ENCODE measurements around the gene CACUL1. TPM values are rescaled to one million over a fixed set of nuclear protein-coding genes. Genes with fewer than 3 reads are reported as not detected.
A peak's percentile ranks its signal among the peaks of the same experiment; 100 is the strongest.

Gene CACUL1
- total RNA-seq, 1 donor from 2014 or later = 52.4 TPM

- no peak overlapping the region for H3K4me3 Mint-ChIP-seq (ENCODE audit: unreplicated experiment)
- DNase-seq (ENCODE audit: low read depth) (peak; percentile 78), FAIRE-seq (peak; percentile 71)
- no peak overlapping the region for H3K27ac ChIP-seq (ENCODE audit: low read depth, low read length)
- peaks cover 14% of the 10 kb centered on the region for H3K4me1 ChIP-seq (ENCODE audit: insufficient read depth, low read length)
- no peaks in the 10 kb centered on the region for H3K36me3 ChIP-seq (ENCODE audit: insufficient read depth, low read length)
- peaks cover 26% of the 10 kb centered on the region for H3K4me1 Mint-ChIP-seq (ENCODE audit: low read depth, unreplicated experiment)
- no peaks in the 10 kb centered on the region for H3K27me3 ChIP-seq (ENCODE audit: insufficient read depth, low read length)
- H3K9me3 Mint-ChIP-seq (ENCODE audit: unreplicated experiment) = no peaks in the 10 kb centered on the region
- TF ChIP-seq EZH2 (IDR thresholded peaks at IDR 0.05; ENCODE audit: insufficient read depth, low read length) (no peak), CTCF (IDR thresholded peaks at IDR 0.05; ENCODE audit: insufficient read depth, low read depth, low read length) (no peak)
- H3K79me2 ChIP-seq (ENCODE audit: insufficient read depth, low read length) = peaks cover 95% of the 10 kb centered on the region
- peak overlapping the region; percentile 28 for H3K4me2 ChIP-seq (ENCODE audit: low read length)
- peaks cover 2% of the 10 kb centered on the region for H3K36me3 Mint-ChIP-seq (ENCODE audit: low read depth, unreplicated experiment)
- no peaks in the 10 kb centered on the region for H3K9me3 ChIP-seq (ENCODE audit: insufficient read depth, low read depth, low read length)
- H2AFZ ChIP-seq (ENCODE audit: low read depth, low read length) = no peak overlapping the region
- H3K27me3 Mint-ChIP-seq (ENCODE audit: low read depth, unreplicated experiment) = no peaks in the 10 kb centered on the region
- no peak overlapping the region for H3K4me3 ChIP-seq (ENCODE audit: insufficient read depth, low read depth, low read length)
- peaks cover 88% of the 10 kb centered on the region for H4K20me1 ChIP-seq (ENCODE audit: insufficient read depth, low read length)
- H3K9ac ChIP-seq (ENCODE audit: low read length) = no peak overlapping the region
- H3K27ac Mint-ChIP-seq (ENCODE audit: unreplicated experiment) = no peak overlapping the region
Observed at GRCh38 chr10:118742782-118743181, 12.0 kb downstream of the CACUL1 start.

- no peaks in the 10 kb centered on the region for H3K9me3 ChIP-seq (ENCODE audit: insufficient read depth, low read depth, low read length)
- H2AFZ ChIP-seq (ENCODE audit: low read depth, low read length) = no peak overlapping the region
- H4K20me1 ChIP-seq (ENCODE audit: insufficient read depth, low read length) = peaks cover 90% of the 10 kb centered on the region
- H3K36me3 Mint-ChIP-seq (ENCODE audit: low read depth, unreplicated experiment) = peaks cover 2% of the 10 kb centered on the region
- FAIRE-seq (peak; percentile 20), DNase-seq (ENCODE audit: low read depth) (peak; percentile 20)
- H3K27me3 Mint-ChIP-seq (ENCODE audit: low read depth, unreplicated experiment) = no peaks in the 10 kb centered on the region
- no peak overlapping the region for H3K27ac ChIP-seq (ENCODE audit: low read depth, low read length)
- H3K4me2 ChIP-seq (ENCODE audit: low read length) = peak overlapping the region; percentile 2
- no peaks in the 10 kb centered on the region for H3K27me3 ChIP-seq (ENCODE audit: insufficient read depth, low read length)
- peaks cover 14% of the 10 kb centered on the region for H3K4me1 ChIP-seq (ENCODE audit: insufficient read depth, low read length)
- peaks cover 31% of the 10 kb centered on the region for H3K4me1 Mint-ChIP-seq (ENCODE audit: low read depth, unreplicated experiment)
- H3K36me3 ChIP-seq (ENCODE audit: insufficient read depth, low read length) = no peaks in the 10 kb centered on the region
- H3K79me2 ChIP-seq (ENCODE audit: insufficient read depth, low read length) = peaks cover 95% of the 10 kb centered on the region
- no peak overlapping the region for H3K27ac Mint-ChIP-seq (ENCODE audit: unreplicated experiment)
- no peak overlapping the region for H3K9ac ChIP-seq (ENCODE audit: low read length)
- H3K4me3 ChIP-seq (ENCODE audit: insufficient read depth, low read depth, low read length) = no peak overlapping the region
- no peaks in the 10 kb centered on the region for H3K9me3 Mint-ChIP-seq (ENCODE audit: unreplicated experiment)
- H3K4me3 Mint-ChIP-seq (ENCODE audit: unreplicated experiment) = no peak overlapping the region
- TF ChIP-seq CTCF (IDR thresholded peaks at IDR 0.05; ENCODE audit: insufficient read depth, low read depth, low read length) (no peak), EZH2 (IDR thresholded peaks at IDR 0.05; ENCODE audit: insufficient read depth, low read length) (no peak)
Observed at GRCh38 chr10:118742032-118742431, 12.7 kb downstream of the CACUL1 start.

- no peaks in the 10 kb centered on the region for H3K9me3 ChIP-seq (ENCODE audit: insufficient read depth, low read depth, low read length)
- no peak overlapping the region for H3K27ac ChIP-seq (ENCODE audit: low read depth, low read length)
- no peaks in the 10 kb centered on the region for H3K36me3 Mint-ChIP-seq (ENCODE audit: low read depth, unreplicated experiment)
- no peak overlapping the region for H3K9ac ChIP-seq (ENCODE audit: low read length)
- H3K4me1 Mint-ChIP-seq (ENCODE audit: low read depth, unreplicated experiment) = peaks cover 39% of the 10 kb centered on the region
- no peak overlapping the region for H3K4me2 ChIP-seq (ENCODE audit: low read length)
- H3K36me3 ChIP-seq (ENCODE audit: insufficient read depth, low read length) = no peaks in the 10 kb centered on the region
- no peak overlapping the region for H3K27ac Mint-ChIP-seq (ENCODE audit: unreplicated experiment)
- no peaks in the 10 kb centered on the region for H3K27me3 ChIP-seq (ENCODE audit: insufficient read depth, low read length)
- no peaks in the 10 kb centered on the region for H3K27me3 Mint-ChIP-seq (ENCODE audit: low read depth, unreplicated experiment)
- H3K9me3 Mint-ChIP-seq (ENCODE audit: unreplicated experiment) = no peaks in the 10 kb centered on the region
- peaks cover 96% of the 10 kb centered on the region for H3K79me2 ChIP-seq (ENCODE audit: insufficient read depth, low read length)
- FAIRE-seq (no peak), DNase-seq (ENCODE audit: low read depth) (no peak)
- peaks cover 91% of the 10 kb centered on the region for H4K20me1 ChIP-seq (ENCODE audit: insufficient read depth, low read length)
- no peak overlapping the region for H3K4me3 Mint-ChIP-seq (ENCODE audit: unreplicated experiment)
- H3K4me3 ChIP-seq (ENCODE audit: insufficient read depth, low read depth, low read length) = no peak overlapping the region
- TF ChIP-seq CTCF (IDR thresholded peaks at IDR 0.05; ENCODE audit: insufficient read depth, low read depth, low read length) (no peak), EZH2 (IDR thresholded peaks at IDR 0.05; ENCODE audit: insufficient read depth, low read length) (no peak)
- no peak overlapping the region for H2AFZ ChIP-seq (ENCODE audit: low read depth, low read length)
- peaks cover 6% of the 10 kb centered on the region for H3K4me1 ChIP-seq (ENCODE audit: insufficient read depth, low read length)
Observed at GRCh38 chr10:118738406-118738805, 16.4 kb downstream of the CACUL1 start.

Data from astrocyte (in vitro differentiated cells and primary cell).